Fibroblast of villous mesenchyme (primary cell): ENCODE measurements around the gene ARHGAP10. TPM values are rescaled to one million over a fixed set of nuclear protein-coding genes. Genes with fewer than 3 reads are reported as not detected.

ENCODE experiments used
- DNase-seq: peaks from one replicate; pipeline ENCODE4 v3.0.0-alpha.2; 2010; ENCODE audit warnings: low read depth
- H3K4me3 ChIP-seq: 2 replicates; pipeline ENCODE4 v1.5.1; 2011; ENCODE audit warnings: low read depth, mild to moderate bottlenecking, low read length
- total RNA-seq: library from RNA; depleted of rRNA; stranded (reverse); fragments of >200 nt; gene quantifications from 2 replicates; pipeline ENCODE4 v1.2.3, GENCODE V29; 2012
- TF ChIP-seq, protein P1 (sequence below): IDR thresholded peaks from 2 replicates; pipeline ENCODE4 v1.5.1; 2012; ENCODE audit warnings: low read depth, mild to moderate bottlenecking, low read length; ENCODE audit not compliant: insufficient read depth

The ARHGAP10 gene
- total RNA-seq, 1 donor: 41.5 TPM

DNA sequence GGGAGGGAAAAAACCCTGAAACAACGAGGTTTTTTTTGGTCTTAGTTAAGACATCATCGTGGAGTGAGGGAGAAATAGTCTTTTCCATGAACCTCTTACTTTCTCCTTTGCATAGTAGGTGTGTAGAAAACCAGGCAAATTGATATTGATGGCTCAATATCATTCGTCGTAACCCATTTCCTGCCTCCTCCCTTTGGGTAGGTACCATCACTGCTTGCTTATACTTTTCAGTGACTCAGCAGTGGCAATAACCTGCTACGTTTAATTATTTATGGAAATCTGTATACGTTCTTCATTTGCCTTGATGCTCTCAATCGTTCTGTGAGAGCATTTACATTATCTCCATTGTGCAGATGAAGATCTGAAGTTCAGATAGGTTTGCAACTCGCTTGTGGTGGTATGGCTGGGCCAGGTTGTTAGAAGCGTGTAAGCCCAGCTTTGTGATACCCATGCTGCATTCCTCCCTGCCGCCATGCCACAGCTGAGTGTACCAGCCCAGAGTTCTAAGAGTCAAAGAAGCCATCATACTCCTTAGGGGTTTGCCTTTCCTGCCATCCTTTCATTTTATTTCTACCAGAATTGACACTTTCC is 212.9 kb downstream of the ARHGAP10 start:
- TF ChIP-seq, protein P1, sequence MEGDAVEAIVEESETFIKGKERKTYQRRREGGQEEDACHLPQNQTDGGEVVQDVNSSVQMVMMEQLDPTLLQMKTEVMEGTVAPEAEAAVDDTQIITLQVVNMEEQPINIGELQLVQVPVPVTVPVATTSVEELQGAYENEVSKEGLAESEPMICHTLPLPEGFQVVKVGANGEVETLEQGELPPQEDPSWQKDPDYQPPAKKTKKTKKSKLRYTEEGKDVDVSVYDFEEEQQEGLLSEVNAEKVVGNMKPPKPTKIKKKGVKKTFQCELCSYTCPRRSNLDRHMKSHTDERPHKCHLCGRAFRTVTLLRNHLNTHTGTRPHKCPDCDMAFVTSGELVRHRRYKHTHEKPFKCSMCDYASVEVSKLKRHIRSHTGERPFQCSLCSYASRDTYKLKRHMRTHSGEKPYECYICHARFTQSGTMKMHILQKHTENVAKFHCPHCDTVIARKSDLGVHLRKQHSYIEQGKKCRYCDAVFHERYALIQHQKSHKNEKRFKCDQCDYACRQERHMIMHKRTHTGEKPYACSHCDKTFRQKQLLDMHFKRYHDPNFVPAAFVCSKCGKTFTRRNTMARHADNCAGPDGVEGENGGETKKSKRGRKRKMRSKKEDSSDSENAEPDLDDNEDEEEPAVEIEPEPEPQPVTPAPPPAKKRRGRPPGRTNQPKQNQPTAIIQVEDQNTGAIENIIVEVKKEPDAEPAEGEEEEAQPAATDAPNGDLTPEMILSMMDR: no peak
- H3K4me3 ChIP-seq: no peak overlapping the region

DNA sequence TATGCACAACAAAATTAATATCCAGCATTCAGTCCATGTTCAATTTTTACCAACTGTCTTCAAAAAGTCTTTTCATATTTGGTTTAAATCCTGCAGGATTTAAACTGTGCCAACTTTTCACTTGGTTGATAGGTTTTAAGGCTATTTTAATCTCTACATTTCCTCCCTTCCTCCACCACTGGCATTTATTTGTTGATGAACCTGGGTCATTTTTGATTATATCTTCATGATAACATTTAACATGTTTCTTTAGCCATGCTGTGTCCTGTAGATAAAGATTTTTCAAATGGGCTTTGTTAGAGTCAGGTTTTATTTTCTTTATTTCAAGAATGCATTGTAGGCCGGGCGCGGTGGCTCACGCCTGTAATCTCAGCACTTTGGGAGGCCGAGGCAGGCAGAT is 216.4 kb downstream of the ARHGAP10 start:
- DNase-seq: no peak
- TF ChIP-seq, protein P1: no peak
- no peak overlapping the region for H3K4me3 ChIP-seq

More for the DNA sequence above, 212.9 kb downstream of the ARHGAP10 start:
- DNase-seq: no peak

DNA sequence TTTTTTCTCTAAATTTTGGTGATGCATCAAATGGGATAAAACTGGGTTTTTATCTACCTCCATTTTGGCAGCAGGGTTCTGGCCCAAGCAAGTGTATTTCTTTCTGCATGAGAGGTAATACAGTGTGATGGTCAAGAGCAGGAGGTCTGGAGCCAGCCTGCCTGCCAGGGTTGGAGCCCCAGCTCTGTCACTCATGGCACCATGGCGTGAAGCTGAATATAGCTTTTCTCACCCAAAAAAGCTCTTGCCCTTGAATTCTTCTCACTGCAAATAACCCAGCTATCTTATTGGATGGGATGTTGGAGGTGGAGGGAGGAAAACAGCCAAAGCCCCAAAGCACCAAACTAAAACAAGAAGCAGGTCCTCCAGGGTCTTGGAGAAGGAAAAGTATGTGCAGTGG is 218.4 kb downstream of the ARHGAP10 start:
- TF ChIP-seq, protein P1: no peak
- DNase-seq: no peak
- H3K4me3 ChIP-seq: no peak overlapping the region

DNA sequence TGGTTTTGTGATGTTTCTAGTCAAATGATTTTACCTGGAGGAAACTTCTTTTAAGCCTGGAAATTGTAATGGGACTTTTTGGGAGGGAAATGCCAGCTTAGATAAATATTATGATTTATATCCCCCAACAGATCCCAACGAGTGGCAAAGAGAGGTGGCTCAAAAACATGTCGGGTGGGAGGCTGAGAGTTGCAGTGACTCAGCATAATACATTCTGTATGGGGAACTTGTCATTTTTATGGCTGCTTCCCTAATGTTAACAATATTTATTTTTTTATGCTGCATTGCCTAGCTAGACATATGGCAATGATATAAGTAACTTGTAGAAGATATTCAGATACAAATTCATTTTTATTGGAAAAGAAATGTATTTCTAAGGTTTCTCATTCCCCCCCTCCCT is 219.0 kb downstream of the ARHGAP10 start:
- peak; percentile 31 for DNase-seq
- TF ChIP-seq, protein P1: no peak
- H3K4me3 ChIP-seq: no peak overlapping the region

DNA sequence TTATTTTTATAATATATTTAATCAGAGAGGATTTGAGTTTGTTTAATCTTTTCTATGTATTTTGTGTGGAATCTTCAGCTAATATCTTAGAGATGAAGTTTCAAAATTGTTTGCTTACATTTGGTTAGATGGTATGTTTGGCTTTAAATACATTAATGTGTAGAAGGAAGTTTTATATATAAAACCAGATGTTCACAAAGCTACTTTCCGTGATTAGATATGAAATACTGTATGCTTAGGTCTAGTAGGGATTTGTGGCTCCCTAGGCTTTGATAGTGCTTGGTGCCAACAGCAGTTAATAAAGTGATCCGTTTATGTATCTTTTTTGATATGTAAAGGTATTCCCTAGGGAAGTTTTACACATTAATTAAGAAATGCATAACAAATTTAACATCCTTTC is 223.0 kb downstream of the ARHGAP10 start:
- TF ChIP-seq, protein P1: no peak
- H3K4me3 ChIP-seq: no peak overlapping the region
- peak; percentile 49 for DNase-seq

DNA sequence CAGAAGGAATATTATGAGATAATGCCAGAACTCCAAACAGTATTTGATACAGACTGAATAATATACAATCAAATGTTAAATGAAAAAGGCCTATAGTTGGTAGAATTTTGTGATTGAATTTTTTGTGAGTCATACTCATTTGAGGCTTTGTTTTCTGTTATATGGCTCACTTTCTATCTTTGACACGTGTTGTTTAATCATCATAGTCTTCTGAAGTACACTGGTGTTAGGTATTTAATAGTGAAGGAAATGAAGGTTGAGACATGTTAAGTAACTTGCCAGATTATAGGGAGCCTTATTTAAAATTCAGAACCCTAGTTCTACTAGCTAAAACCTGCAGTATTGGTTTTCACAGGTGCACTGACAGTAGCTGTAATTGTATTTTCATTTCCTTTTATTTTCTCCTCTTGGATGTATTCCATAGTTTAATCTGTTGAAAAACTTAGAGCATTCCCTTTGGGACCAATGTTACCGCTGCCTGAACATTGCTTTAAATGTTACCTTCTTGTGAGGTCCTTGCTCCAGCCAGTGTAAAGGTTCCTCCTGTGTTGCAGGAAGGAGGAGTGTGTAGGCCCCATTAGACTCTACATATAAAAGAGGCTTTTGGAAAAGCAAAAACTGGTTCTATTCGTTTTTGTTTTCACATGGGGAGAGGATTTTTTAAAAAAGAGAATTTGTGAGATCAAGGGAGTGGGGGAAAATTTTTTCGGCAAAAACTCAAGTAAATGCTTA is 224.1 kb downstream of the ARHGAP10 start:
- TF ChIP-seq, protein P1: no peak
- H3K4me3 ChIP-seq: no peak overlapping the region
- DNase-seq: no peak
